ENCODE measurements around the gene LNX2. TPM values are rescaled to one million over a fixed set of nuclear protein-coding genes. Genes with fewer than 3 reads are reported as not detected.

The LNX2 gene
- total RNA-seq, 1 experiment from 2014 or later: 12.1 TPM

GRCh38 chr13:27632648-27633047, 12.3 kb upstream of the LNX2 start:
- TF ChIP-seq YY1 (IDR thresholded peaks at IDR 0.05; ENCODE audit: extremely low read depth, insufficient replicate concordance, low read depth, low read length) (no peak), ATF3 (IDR thresholded peaks at IDR 0.05) (no peak), REST (IDR thresholded peaks at IDR 0.05; ENCODE audit: low read depth) (no peak), ZBTB33 (IDR thresholded peaks at IDR 0.05; ENCODE audit: extremely low read depth, insufficient replicate concordance, low read length) (no peak), SP1 (IDR thresholded peaks at IDR 0.05; ENCODE audit: low read depth) (no peak), EZH2 (IDR thresholded peaks at IDR 0.05) (no peak), EGR1 (IDR thresholded peaks at IDR 0.05; ENCODE audit: low read depth) (no peak), TCF7L2 (IDR thresholded peaks at IDR 0.05; ENCODE audit: borderline replicate concordance, extremely low read depth, insufficient read depth, insufficient read length) (no peak), POLR2A (IDR thresholded peaks at IDR 0.05; ENCODE audit: borderline replicate concordance, extremely low read depth, insufficient read depth, insufficient read length) (no peak), SIN3A (IDR thresholded peaks at IDR 0.05; ENCODE audit: low read depth) (no peak), RAD21 (IDR thresholded peaks at IDR 0.05; ENCODE audit: low read depth) (no peak)
- no peak overlapping the region for H3K9ac ChIP-seq (ENCODE audit: low read length)
- H3K27me3 ChIP-seq (ENCODE audit: insufficient read depth, low read length): no peaks in the 10 kb centered on the region
- no peak overlapping the region for H3K4me3 ChIP-seq (replicated peaks in 1 of 2; ENCODE audit: low read depth in 1 of 2, low read length in 2 of 2)
- BruUV-seq (replicated peaks): no TSS peak
- CTCF ChIA-PET: no interaction called here
- H3K27ac ChIP-seq (ENCODE audit: low read depth, low read length): no peak overlapping the region
- no peaks in the 10 kb centered on the region; the same call in 1 of the 2 replicates for H4K20me1 ChIP-seq (ENCODE audit: insufficient read depth)
- intact Hi-C loops (cut with micrococcal nuclease): no loop called here
- ATAC-seq: no peak
- H3K36me3 ChIP-seq (ENCODE audit: control insufficient read depth in 1 of 2, insufficient read depth in 2 of 2, low read length in 2 of 2): no peaks in the 10 kb centered on the region
- no peaks in the 10 kb centered on the region for H3K4me1 ChIP-seq (ENCODE audit: control insufficient read depth in 1 of 2, insufficient read depth in 2 of 2, low read length in 2 of 2)
- no peaks in the 10 kb centered on the region for H3K9me3 ChIP-seq (ENCODE audit: control insufficient read depth in 1 of 2, insufficient read depth in 1 of 2, low read depth in 1 of 2, low read length in 2 of 2)
- POLR2A ChIA-PET: interaction anchor here (0.7 kb wide), 1 partner anchor 258 kb away, joined by 3 read pairs; no protein-coding TSS in a partner anchor
- no peak for DNase-seq (ENCODE audit: low read depth, low spot score)
- H3K79me2 ChIP-seq (ENCODE audit: insufficient read depth, low read length): peaks cover 72% of the 10 kb centered on the region
- H3K9me2 ChIP-seq (ENCODE audit: insufficient read depth): no peaks in the 10 kb centered on the region
- H2AFZ ChIP-seq (ENCODE audit: low read depth, low read length, poor library complexity, severe bottlenecking): no peak overlapping the region
- no peak overlapping the region for H3K4me2 ChIP-seq (ENCODE audit: low read length)
- RAD21 ChIA-PET (ENCODE audit: low non-redundant PET in 1 of 2, low total read pairs in 2 of 2, uncharacterized antibody in 2 of 2, unreplicated experiment in 2 of 2): no interaction called here
